ENCODE data around the gene TSPAN4. TPM values are rescaled to one million over a fixed set of nuclear protein-coding genes. Genes with fewer than 3 reads are reported as not detected.

TSPAN4 gene
- total and polyA plus RNA-seq, 2 donors (not counting 1 experiment from before 2014, with no cell fraction given) = 102 to 191 TPM

DNA sequence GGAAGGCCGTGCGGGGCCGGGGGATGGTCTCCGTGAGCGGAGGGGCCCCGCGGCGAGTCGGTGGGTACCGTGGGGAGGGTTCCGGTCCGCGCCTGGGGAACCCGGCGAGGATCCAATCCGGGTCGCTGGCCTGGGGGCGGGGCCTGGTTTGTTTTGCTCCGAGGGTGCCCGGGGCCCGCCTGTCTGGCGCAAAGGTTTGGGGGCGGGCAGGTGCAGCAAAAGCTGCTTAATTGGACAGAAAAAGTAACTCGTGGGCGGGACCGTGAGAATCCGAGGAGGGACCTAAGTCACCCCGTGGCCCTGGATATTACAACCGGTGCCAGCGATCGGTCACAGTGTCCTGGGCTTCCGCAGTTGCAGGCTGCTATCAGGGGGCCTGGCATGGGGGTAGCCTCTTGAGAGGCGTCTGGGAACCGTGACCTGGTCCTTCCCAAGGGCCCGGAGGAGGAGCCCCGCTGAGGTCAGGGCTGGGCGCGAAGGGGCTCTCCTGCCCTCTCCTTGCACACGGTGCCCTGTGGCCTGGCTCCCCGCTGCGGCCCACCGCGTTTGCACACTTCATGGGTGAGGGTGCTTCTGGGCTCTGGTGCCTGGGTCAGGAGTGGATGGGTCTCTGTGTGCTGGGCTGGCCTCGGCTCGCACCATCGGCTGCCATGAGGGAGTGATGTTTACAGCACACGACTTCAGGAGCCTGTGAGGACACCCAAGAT is 22.6 kb upstream of the TSPAN4 start:
- H3K4me2 ChIP-seq (ENCODE audit: extremely low read depth, insufficient read depth, low read length) = peak overlapping the region; percentile 83
- peak; percentile 57 to 70 for DNase-seq (ENCODE audit: low read depth in 2 of 2)
- no peaks in the 10 kb centered on the region for H4K20me1 ChIP-seq (ENCODE audit: control insufficient read depth, extremely low read depth, insufficient read depth, low read length)
- peak overlapping the region; percentile 58 to 81 (median 75) for H3K4me3 ChIP-seq (replicated peaks in 1 of 4; ENCODE audit: control extremely low read depth in 1 of 4, insufficient read depth in 1 of 4, low read depth in 3 of 4, low read length in 4 of 4)
- no peak overlapping the region for H2AFZ ChIP-seq (ENCODE audit: low read length)
- TF ChIP-seq EZH2 (IDR thresholded peaks at IDR 0.05; ENCODE audit: low read length, missing control alignments) = no peak
- peak overlapping the region; percentile 90 for H3K9ac ChIP-seq (ENCODE audit: insufficient read depth, low read length)
- peak overlapping the region; percentile 82 for H3K27ac ChIP-seq (ENCODE audit: insufficient read depth, low read length)
- peaks cover 15% of the 10 kb centered on the region for H3K36me3 ChIP-seq (ENCODE audit: control insufficient read depth, insufficient read depth, low read length)
- peaks cover 16% of the 10 kb centered on the region for H3K79me2 ChIP-seq (ENCODE audit: control insufficient read depth, insufficient read depth, low read length)
- no peaks in the 10 kb centered on the region for H3K9me3 ChIP-seq (ENCODE audit: control insufficient read depth, insufficient read depth, low read depth, low read length)
- H3K27me3 ChIP-seq (ENCODE audit: control insufficient read depth, insufficient read depth, low read length) = no peaks in the 10 kb centered on the region
- H3K4me1 ChIP-seq (ENCODE audit: control insufficient read depth, extremely low read depth, insufficient read depth, low read length) = peaks cover 20% of the 10 kb centered on the region

DNA sequence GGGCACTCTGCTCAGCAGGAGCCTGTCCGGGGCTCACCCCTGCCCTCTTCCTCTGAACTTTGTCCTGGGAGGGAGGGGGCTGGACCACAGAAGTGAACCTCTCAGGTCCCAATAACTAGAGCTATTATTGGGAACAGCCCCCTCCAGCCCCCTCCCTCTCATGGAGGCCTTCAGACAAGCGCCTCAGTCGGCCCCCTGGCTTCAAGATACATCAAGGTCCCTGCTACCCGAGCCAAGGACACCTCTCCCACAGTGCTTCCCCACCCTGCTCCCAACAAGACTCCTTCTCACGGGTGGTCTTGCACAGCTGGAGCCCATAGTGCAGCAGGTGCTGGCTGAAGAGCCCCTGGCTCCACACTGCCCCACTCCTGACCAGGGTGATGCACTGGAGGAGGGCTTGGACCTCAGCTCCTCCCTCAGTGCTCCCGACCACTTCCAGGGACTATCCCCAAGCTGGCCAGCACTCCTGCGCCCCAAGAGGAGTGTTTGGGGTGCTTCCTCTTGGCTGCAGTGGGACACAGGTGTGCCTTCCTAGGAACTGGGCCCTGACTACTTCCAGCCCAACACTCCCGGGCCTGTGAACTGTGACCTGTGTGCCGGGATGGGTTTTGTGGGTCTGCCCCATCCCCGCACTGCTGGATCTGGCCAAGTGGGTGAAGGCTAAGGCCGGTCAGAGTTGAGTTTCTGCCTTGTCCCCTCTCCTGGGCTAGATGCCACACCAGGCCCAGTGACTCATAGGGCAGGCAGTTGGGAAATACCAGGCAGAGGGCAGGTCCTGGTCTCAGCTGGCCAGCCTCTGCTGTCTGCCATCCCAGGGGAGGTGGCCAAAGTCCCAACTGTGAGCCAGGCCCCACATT is 21.8 kb upstream of the TSPAN4 start:
- Histone ChIP-seq H3K79me2 (ENCODE audit: control insufficient read depth, insufficient read depth, low read length) (peaks cover 16% of the 10 kb centered on the region), H3K9me3 (ENCODE audit: control insufficient read depth, insufficient read depth, low read depth, low read length) (no peaks in the 10 kb centered on the region), H3K36me3 (ENCODE audit: control insufficient read depth, insufficient read depth, low read length) (peaks cover 15% of the 10 kb centered on the region), H3K9ac (ENCODE audit: insufficient read depth, low read length) (peak overlapping the region; percentile 17), H3K4me3 (replicated peaks in 1 of 4; ENCODE audit: control extremely low read depth in 1 of 4, insufficient read depth in 1 of 4, low read depth in 3 of 4, low read length in 4 of 4) (peak overlapping the region; percentile 58 to 81 (median 75)), H3K27ac (ENCODE audit: insufficient read depth, low read length) (peak overlapping the region; percentile 31), H3K4me1 (ENCODE audit: control insufficient read depth, extremely low read depth, insufficient read depth, low read length) (peaks cover 20% of the 10 kb centered on the region), H4K20me1 (ENCODE audit: control insufficient read depth, extremely low read depth, insufficient read depth, low read length) (no peaks in the 10 kb centered on the region), H3K27me3 (ENCODE audit: control insufficient read depth, insufficient read depth, low read length) (no peaks in the 10 kb centered on the region), H3K4me2 (ENCODE audit: extremely low read depth, insufficient read depth, low read length) (peak overlapping the region; percentile 83), H2AFZ (ENCODE audit: low read length) (no peak overlapping the region)
- peak in 1 of 2 donors; percentile 70 for DNase-seq (ENCODE audit: low read depth in 2 of 2)
- no peak for TF ChIP-seq EZH2 (IDR thresholded peaks at IDR 0.05; ENCODE audit: low read length, missing control alignments)
- TF ChIP-seq, protein P1, sequence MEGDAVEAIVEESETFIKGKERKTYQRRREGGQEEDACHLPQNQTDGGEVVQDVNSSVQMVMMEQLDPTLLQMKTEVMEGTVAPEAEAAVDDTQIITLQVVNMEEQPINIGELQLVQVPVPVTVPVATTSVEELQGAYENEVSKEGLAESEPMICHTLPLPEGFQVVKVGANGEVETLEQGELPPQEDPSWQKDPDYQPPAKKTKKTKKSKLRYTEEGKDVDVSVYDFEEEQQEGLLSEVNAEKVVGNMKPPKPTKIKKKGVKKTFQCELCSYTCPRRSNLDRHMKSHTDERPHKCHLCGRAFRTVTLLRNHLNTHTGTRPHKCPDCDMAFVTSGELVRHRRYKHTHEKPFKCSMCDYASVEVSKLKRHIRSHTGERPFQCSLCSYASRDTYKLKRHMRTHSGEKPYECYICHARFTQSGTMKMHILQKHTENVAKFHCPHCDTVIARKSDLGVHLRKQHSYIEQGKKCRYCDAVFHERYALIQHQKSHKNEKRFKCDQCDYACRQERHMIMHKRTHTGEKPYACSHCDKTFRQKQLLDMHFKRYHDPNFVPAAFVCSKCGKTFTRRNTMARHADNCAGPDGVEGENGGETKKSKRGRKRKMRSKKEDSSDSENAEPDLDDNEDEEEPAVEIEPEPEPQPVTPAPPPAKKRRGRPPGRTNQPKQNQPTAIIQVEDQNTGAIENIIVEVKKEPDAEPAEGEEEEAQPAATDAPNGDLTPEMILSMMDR (conservative IDR thresholded peaks at IDR 0.05 in 1 of 2, IDR thresholded peaks at IDR 0.05 in 1 of 2; ENCODE audit: low read depth in 1 of 2, low read length in 2 of 2) = no peak

DNA sequence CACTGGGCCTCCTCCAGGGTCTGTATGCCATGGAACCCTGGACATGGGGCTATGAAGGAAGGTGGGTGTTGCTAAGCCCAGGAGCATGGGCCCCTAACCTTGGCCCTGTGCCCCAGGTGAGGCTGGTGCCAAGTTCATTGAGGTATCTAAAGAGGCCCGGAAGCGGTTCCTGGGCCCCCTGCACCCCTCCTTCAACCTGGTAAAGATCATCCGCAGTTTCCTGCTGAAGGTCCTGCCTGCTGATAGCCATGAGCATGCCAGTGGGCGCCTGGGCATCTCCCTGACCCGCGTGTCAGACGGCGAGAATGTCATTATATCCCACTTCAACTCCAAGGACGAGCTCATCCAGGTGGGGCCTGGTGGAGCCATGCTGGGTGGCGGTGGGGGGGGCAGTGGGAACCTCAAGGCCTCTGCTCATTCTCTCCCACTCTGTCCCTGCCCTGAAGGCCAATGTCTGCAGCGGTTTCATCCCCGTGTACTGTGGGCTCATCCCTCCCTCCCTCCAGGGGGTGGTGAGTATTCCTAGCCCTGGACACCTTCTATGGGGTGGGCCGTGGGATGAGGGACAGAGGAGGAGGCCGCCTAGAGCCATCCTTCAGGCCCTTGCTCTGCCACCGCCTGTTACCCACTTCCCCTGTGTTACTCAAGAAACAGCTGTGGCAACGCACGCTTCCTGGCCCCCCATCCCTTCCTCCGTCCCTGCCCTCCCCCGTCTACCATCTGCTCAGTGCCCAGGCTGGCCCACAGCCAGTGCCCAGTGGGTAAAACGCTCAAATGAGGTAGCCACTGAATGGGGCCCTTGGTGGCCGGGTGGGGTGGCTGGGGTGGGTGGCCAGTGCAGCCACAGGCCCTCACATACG is 20.9 kb upstream of the TSPAN4 start:
- peaks cover 15% of the 10 kb centered on the region for H3K36me3 ChIP-seq (ENCODE audit: control insufficient read depth, insufficient read depth, low read length)
- peaks cover 20% of the 10 kb centered on the region for H3K4me1 ChIP-seq (ENCODE audit: control insufficient read depth, extremely low read depth, insufficient read depth, low read length)
- peaks cover 16% of the 10 kb centered on the region for H3K79me2 ChIP-seq (ENCODE audit: control insufficient read depth, insufficient read depth, low read length)
- H3K27ac ChIP-seq (ENCODE audit: insufficient read depth, low read length) = no peak overlapping the region
- H2AFZ ChIP-seq (ENCODE audit: low read length) = no peak overlapping the region
- peak overlapping the region; percentile 0 for H3K4me2 ChIP-seq (ENCODE audit: extremely low read depth, insufficient read depth, low read length)
- no peak overlapping the region for H3K9ac ChIP-seq (ENCODE audit: insufficient read depth, low read length)
- no peaks in the 10 kb centered on the region for H4K20me1 ChIP-seq (ENCODE audit: control insufficient read depth, extremely low read depth, insufficient read depth, low read length)
- H3K9me3 ChIP-seq (ENCODE audit: control insufficient read depth, insufficient read depth, low read depth, low read length) = no peaks in the 10 kb centered on the region
- TF ChIP-seq, protein P1 (conservative IDR thresholded peaks at IDR 0.05 in 1 of 2, IDR thresholded peaks at IDR 0.05 in 1 of 2; ENCODE audit: low read depth in 1 of 2, low read length in 2 of 2) = no peak
- TF ChIP-seq EZH2 (IDR thresholded peaks at IDR 0.05; ENCODE audit: low read length, missing control alignments) = no peak
- no peak for DNase-seq (ENCODE audit: low read depth in 2 of 2)
- H3K4me3 ChIP-seq (replicated peaks in 1 of 4; ENCODE audit: control extremely low read depth in 1 of 4, insufficient read depth in 1 of 4, low read depth in 3 of 4, low read length in 4 of 4) = peak overlapping the region in 1 of 4 experiments; percentile 81
- H3K27me3 ChIP-seq (ENCODE audit: control insufficient read depth, insufficient read depth, low read length) = no peaks in the 10 kb centered on the region

All from fibroblast of lung (primary cell).